GM10266 (cell line): ENCODE data around the gene PTPRK.

Source experiments
- DNase-seq: peaks from one replicate; pipeline ENCODE4 v3.0.0; 2012; ENCODE audit errors: extremely low spot score
- TF ChIP-seq, protein P1 (sequence below): IDR thresholded peaks from 2 replicates; pipeline ENCODE4 v1.5.1; 2012; ENCODE audit warnings: mild to moderate bottlenecking, low read depth; ENCODE audit not compliant: control insufficient read depth, insufficient read depth; ENCODE audit errors: missing control alignments

PTPRK gene

DNA sequence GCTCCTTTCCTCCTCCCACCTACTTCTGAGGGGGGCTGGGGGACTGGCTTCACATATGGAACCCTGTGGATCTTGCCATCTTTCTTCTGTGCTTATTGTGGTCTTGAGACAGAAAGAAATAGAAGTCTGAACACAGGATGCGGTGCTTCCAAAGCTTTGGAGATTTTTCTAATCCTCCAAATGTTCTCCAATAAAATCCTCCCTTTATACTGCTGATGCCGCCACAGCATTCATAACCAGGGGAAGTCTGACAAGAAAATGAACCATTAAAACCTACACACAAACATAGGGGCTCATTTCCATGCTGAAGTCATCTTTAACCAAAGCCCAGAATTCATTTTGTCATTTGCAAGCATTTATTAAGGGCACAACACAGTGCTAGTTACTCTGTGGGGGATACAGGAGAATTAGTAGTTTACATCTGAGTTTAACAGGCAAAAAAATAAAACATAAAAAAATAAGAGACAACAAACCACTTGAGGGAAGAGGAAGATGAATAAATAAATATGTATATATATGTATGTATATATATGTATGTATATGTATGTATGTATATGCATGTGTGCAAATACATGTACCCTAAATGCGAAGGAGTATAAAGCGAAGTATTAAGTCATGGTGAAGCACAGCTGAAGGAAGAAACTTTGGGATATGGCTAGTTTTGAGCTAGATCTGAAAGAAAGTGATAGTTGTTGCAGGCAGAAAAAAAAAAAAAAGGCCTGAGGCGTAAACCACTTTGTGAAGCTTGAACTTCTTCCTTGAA lies 5.9 kb upstream of the PTPRK start:
- TF ChIP-seq, protein P1, sequence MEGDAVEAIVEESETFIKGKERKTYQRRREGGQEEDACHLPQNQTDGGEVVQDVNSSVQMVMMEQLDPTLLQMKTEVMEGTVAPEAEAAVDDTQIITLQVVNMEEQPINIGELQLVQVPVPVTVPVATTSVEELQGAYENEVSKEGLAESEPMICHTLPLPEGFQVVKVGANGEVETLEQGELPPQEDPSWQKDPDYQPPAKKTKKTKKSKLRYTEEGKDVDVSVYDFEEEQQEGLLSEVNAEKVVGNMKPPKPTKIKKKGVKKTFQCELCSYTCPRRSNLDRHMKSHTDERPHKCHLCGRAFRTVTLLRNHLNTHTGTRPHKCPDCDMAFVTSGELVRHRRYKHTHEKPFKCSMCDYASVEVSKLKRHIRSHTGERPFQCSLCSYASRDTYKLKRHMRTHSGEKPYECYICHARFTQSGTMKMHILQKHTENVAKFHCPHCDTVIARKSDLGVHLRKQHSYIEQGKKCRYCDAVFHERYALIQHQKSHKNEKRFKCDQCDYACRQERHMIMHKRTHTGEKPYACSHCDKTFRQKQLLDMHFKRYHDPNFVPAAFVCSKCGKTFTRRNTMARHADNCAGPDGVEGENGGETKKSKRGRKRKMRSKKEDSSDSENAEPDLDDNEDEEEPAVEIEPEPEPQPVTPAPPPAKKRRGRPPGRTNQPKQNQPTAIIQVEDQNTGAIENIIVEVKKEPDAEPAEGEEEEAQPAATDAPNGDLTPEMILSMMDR, result no peak

DNA sequence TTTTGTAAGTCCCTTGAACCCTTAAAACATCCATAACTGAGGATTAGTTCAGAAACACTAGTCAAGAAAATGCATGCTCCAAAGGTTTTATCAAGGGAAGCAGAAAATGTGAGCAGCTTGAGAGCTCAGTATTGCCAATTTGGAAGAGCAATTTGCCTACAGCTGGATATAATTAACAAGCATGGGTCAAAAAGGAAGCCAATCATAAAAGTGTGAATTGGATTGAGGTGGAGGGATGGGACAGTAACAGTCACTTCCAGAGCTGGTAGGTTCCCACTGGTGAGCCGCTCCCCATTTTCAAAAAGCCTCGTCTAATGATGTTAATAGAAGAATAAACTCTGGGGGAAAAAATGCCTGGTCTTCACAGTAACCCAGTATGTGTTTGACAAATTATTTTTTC lies 5.0 kb upstream of the PTPRK start:
- TF ChIP-seq, protein P1, result no peak
- DNase-seq, result no peak

More for the DNA sequence above, 5.9 kb upstream of the PTPRK start:
- DNase-seq, result no peak

DNA sequence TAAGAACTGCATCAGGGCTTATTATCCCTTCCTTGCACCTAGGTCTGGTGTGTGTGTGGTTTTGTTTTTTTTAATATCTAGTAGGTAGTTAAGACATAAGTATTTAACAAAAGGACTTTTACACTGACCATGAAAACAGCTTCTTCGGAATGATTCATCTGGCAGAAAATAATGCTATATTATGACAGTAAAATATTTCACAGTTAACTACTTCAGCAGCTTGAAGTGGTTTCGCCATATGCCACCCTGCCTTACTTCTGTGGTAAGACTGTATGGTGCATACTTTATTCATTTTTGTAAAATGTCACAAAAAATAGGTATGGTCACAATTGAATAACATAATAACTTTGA lies 858 bp upstream of the PTPRK start:
- no peak for DNase-seq
- TF ChIP-seq, protein P1, result no peak

DNA sequence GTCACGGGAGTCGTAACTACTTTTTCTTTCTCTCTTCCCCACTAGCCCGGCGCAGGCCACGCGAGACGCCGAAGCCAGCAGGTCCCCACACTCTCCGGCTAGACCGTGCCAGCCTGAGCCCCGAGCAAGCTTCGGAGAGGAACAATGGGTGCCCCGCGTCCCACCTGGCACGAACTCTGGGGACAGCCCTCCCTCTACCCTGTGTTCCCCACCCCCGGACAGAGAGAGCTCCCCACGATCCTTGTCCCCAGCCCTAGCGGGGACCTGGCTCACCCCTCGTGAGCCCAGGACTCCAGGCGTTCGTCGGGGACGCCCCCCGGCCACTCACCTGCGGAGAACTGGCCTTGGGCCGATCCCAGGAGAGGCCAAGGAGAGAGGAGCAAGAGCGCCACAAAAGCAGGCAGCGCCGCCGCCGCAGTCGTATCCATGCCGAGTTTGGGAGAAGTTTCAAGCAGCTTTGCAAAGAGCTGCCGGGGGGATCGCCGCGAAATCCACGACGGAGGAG lies 416 bp downstream of the PTPRK start:
- TF ChIP-seq, protein P1, result no peak
- peak; percentile 20 for DNase-seq

DNA sequence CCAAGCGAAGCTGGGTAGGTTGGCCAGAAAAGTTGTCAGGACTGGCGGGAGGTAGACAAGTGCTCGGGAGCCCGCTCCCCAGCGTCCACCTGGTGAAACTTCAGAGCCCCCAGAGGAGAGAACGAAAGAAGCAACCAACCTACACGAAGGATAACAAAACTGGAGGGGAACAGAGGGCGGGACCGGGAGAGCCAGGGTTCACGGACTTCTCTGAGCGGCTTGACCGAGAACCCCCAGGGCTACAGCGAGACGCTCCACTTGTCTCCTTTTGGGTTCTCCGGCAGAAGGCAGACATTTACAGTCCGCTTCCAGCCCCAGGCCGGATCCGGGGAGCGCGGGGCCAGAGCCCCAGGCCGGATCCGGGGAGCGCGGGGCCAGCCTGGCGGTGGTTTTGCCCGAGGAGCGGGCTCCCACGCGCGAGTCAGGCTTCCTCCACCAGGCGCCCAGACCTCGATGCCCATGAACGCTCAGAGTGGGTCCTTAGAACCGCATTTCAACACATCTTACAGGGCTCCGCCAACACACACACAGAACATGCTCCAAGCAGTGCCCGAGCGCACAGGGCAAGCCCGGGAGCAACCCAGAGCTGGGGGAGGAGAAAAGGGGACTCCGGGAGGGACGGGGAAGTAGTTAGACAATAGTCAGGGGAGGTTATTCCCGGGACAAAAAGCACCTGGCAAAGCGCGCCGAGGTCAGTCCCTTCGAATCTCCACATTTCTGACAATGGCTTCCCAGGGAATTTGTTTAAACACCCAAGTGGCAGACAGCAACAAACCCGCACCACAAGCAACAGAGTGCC lies 1.1 kb downstream of the PTPRK start:
- peak; percentile 21 for DNase-seq

DNA sequence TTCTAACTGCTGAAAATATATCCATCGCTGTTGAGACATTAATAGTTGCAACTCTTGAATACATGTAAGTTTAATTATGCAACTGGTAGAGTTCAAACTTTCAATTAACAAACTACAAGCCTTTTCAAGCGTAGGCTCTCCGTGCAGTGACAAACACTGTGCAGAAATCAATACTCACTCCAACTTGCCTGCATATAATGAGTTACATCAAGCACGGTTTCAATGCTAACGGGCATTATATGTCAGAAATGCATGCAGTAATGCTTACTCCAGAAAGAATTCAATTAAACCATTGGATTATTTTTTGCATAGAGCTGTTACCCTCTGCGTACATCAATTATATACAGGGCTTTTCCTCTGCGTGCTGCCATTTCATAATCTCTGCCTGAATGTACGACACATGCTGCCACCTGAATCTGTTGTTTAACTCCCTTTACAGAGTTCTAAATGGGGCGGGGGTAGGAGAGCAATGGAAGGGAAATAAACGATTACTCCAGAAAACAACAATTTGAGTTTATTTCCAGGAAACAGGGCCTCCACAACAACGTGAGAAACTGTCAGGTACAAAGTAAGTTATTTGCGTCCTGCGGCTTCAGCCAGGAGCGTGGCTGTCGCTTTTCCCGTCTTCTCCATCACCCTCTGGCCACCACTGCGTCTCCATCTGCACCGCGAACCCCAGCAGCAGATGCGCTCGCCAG lies 1.8 kb downstream of the PTPRK start:
- no peak for DNase-seq

More for the DNA sequence above, 1.1 kb downstream of the PTPRK start:
- TF ChIP-seq, protein P1, result no peak

More for the DNA sequence above, 1.8 kb downstream of the PTPRK start:
- TF ChIP-seq, protein P1, result no peak
